Suprapubic skin (tissue), 3 donors: ENCODE results near the gene LGALS4.

Experiments
- CTCF ChIP-seq, 2 donors: fragments of 200-600 bp in 1 of 2; fragments of 450-650 bp in 1 of 2; sonication (generic) in 1 of 2; IDR thresholded peaks; one replicate each; pipeline ENCODE4 v1.5.1; 2016 to 2019; ENCODE audit warnings: antibody characterized with exemption in 2 of 2, mild to moderate bottlenecking in 1 of 2, moderate library complexity in 1 of 2
- POLR2AphosphoS5 ChIP-seq, 3 donors: sonication (generic); formaldehyde crosslinking; IDR thresholded peaks; one replicate each; pipeline ENCODE4 v1.6.1; 2017; ENCODE audit warnings: antibody characterized with exemption in 3 of 3

GRCh38 chr19:38759590-38760003 is 53.1 kb downstream of the LGALS4 start:
- TF ChIP-seq CTCF (IDR thresholded peaks at IDR 0.05) (no peak), POLR2AphosphoS5 (IDR thresholded peaks at IDR 0.05) (no peak)
